ENCODE data around the gene GRK5.

GRK5 gene

GRCh38 chr10:119349937-119350501 is 142.6 kb downstream of the GRK5 start:
- POLR2A ChIA-PET: no interaction called here

GRCh38 chr10:119350502-119351097 is 143.2 kb downstream of the GRK5 start:
- H3K4me3 ChIP-seq (ENCODE audit: low read depth, low read length): no peak overlapping the region
- CTCF ChIA-PET: interaction anchor here (1.1 to 1.6 kb wide), 4 partner anchors 11 to 144 kb away, joined by 3 to 4 read pairs (median 4); partner anchors contain the start of gene GRK5
- DNase-seq (ENCODE audit: low read depth, low spot score): no peak
- no peak for TF ChIP-seq CTCF (IDR thresholded peaks at IDR 0.05; ENCODE audit: insufficient read depth, low read length, missing control alignments)
- POLR2A ChIA-PET: no interaction called here

More at GRCh38 chr10:119349937-119350501, 142.6 kb downstream of the GRK5 start:
- no peak for TF ChIP-seq CTCF (IDR thresholded peaks at IDR 0.05; ENCODE audit: insufficient read depth, low read length, missing control alignments)
- CTCF ChIA-PET: interaction anchor here (1.1 to 1.6 kb wide), 3 partner anchors 10 to 143 kb away, joined by 3 to 4 read pairs (median 4); partner anchors contain the start of gene GRK5
- no peak for DNase-seq (ENCODE audit: low read depth, low spot score)
- H3K4me3 ChIP-seq (ENCODE audit: low read depth, low read length): no peak overlapping the region

GRCh38 chr10:119351189-119351588 is 143.8 kb downstream of the GRK5 start:
- ChIA-PET CTCF (interaction anchor here (1.0 to 2.9 kb wide), 6 partner anchors 9 to 144 kb away, joined by 3 to 12 read pairs (median 3); partner anchors contain the start of gene GRK5), POLR2A (no interaction called here)
- H3K4me3 ChIP-seq (ENCODE audit: low read depth, low read length): no peak overlapping the region
- no peak for TF ChIP-seq CTCF (IDR thresholded peaks at IDR 0.05; ENCODE audit: insufficient read depth, low read length, missing control alignments)
- DNase-seq (ENCODE audit: low read depth, low spot score): no peak

- ChIA-PET POLR2A (no interaction called here), CTCF (interaction anchor here (1.0 to 2.9 kb wide), 6 partner anchors 8 to 143 kb away, joined by 3 to 12 read pairs (median 3); no protein-coding TSS in a partner anchor)
- H3K4me3 ChIP-seq (ENCODE audit: low read depth, low read length): no peak overlapping the region
- DNase-seq (ENCODE audit: low read depth, low spot score): no peak
- no peak for TF ChIP-seq CTCF (IDR thresholded peaks at IDR 0.05; ENCODE audit: insufficient read depth, low read length, missing control alignments)
These were observed 144.7 kb downstream of the GRK5 start for GRCh38 chr10:119352042-119352441.

GRCh38 chr10:119352807-119353206 is 145.4 kb downstream of the GRK5 start:
- POLR2A ChIA-PET: no interaction called here
- no peak for DNase-seq (ENCODE audit: low read depth, low spot score)
- CTCF ChIA-PET: interaction anchor here (1.2 to 2.9 kb wide), 3 partner anchors 8 to 19 kb away, joined by 3 to 12 read pairs (median 4); no protein-coding TSS in a partner anchor
- no peak overlapping the region for H3K4me3 ChIP-seq (ENCODE audit: low read depth, low read length)
- TF ChIP-seq CTCF (IDR thresholded peaks at IDR 0.05; ENCODE audit: insufficient read depth, low read length, missing control alignments): no peak

- H3K4me3 ChIP-seq (ENCODE audit: low read depth, low read length): no peak overlapping the region
- ChIA-PET CTCF (interaction anchor here (1.4 to 2.9 kb wide), 2 partner anchors 8 to 11 kb away, joined by 3 to 12 read pairs; no protein-coding TSS in a partner anchor), POLR2A (no interaction called here)
- no peak for DNase-seq (ENCODE audit: low read depth, low spot score)
- TF ChIP-seq CTCF (IDR thresholded peaks at IDR 0.05; ENCODE audit: insufficient read depth, low read length, missing control alignments): no peak
These were observed 146.1 kb downstream of the GRK5 start for GRCh38 chr10:119353421-119353820.
